A549 (cell line): ENCODE data around the gene PPBP. TPM values are rescaled to one million over a fixed set of nuclear protein-coding genes. Genes with fewer than 3 reads are reported as not detected.

Experiments used
- ATAC-seq, 2 experiments: fragments of 200-7000 bp in 1 of 2; fragments of >200 bp in 1 of 2; cut with Nextera tagmentation in 1 of 2; cut with Tn5 transposase in 1 of 2; 3 replicates each; pipeline versions ENCODE4 v1.8.0 to v1.9.1; 2018 to 2020; ENCODE audit warnings: mild to moderate bottlenecking in 1 of 2, moderate library complexity in 1 of 2
- CTCF ChIA-PET: fragments of 300-600 bp; sonication (Branson Sonifier 250); formaldehyde crosslinking; extraction: SDS; loops from one replicate; lab custom pipeline; 2021; ENCODE audit warnings: antibody characterized with exemption, inconsistent platforms; lab: Yijun Ruan, JAX
- POLR2A ChIA-PET: fragments of 350-600 bp; formaldehyde crosslinking; extraction: SDS; loops from one replicate; lab custom pipeline; 2021; ENCODE audit warnings: antibody characterized with exemption, inconsistent platforms; lab: Yijun Ruan, JAX
- DNase-seq, 2 experiments: peaks; one replicate each; pipeline versions ENCODE4 v3.0.0 to v3.0.0-alpha.2; 2011 to 2016; ENCODE audit warnings: low read depth in 1 of 2, low spot score in 1 of 2
- FAIRE-seq: peaks from 2 replicates; lab custom pipeline; 2011; peaks lifted over from hg19 to GRCh38; lab: Jason Lieb, UNC
- H3K27ac ChIP-seq, 2 experiments: fragments of >200 bp; sonication (Bioruptor Twin); formaldehyde crosslinking; 3 replicates each; pipeline ENCODE4 v1.5.1; 2016 to 2017
- H3K4me1 ChIP-seq: fragments of >200 bp; sonication (Bioruptor Twin); formaldehyde crosslinking; 3 replicates; pipeline ENCODE4 v1.6.1; 2016
- H3K4me2 ChIP-seq: fragments of >200 bp; sonication (Bioruptor Twin); formaldehyde crosslinking; 3 replicates; pipeline ENCODE4 v1.6.1; 2016
- H3K4me3 ChIP-seq: fragments of >200 bp; sonication (Bioruptor Twin); formaldehyde crosslinking; 3 replicates; pipeline ENCODE4 v1.5.1; 2016
- H3K9me3 ChIP-seq: fragments of >200 bp; sonication (Bioruptor Twin); formaldehyde crosslinking; 3 replicates; pipeline ENCODE4 v1.6.1; 2016
- CBX8 ChIP-seq: fragments of 200-600 bp; sonication (generic); IDR thresholded peaks from 2 replicates; pipeline ENCODE4 v1.6.1; 2016
- CEBPB ChIP-seq, 2 experiments: fragments of >200 bp in 1 of 2; sonication (Bioruptor Twin) in 1 of 2; formaldehyde crosslinking in 1 of 2; IDR thresholded peaks; 2 replicates each; pipeline ENCODE4 v1.6.1; 2012 to 2016
- E2F6 ChIP-seq: IDR thresholded peaks from 2 replicates; pipeline ENCODE4 v1.6.1; 2012; ENCODE audit warnings: low read depth, borderline replicate concordance
- EHMT2 ChIP-seq: fragments of 200-600 bp; sonication (generic); IDR thresholded peaks from 2 replicates; pipeline ENCODE4 v1.6.1; 2016; ENCODE audit warnings: antibody characterized with exemption, low read depth, mild to moderate bottlenecking, moderate library complexity
- ELK1 ChIP-seq: fragments of 150-350 bp; IDR thresholded peaks from 2 replicates; pipeline ENCODE4 v1.6.1; 2014; ENCODE audit warnings: low read depth, mild to moderate bottlenecking, low read length
- FOSL2 ChIP-seq, 2 experiments: fragments of 450-650 bp in 1 of 2; fragments of >200 bp in 1 of 2; sonication (Bioruptor Twin) in 1 of 2; formaldehyde crosslinking; IDR thresholded peaks; 2 replicates each; pipeline versions ENCODE4 v1.5.0 to v1.6.1; 2016 to 2020; ENCODE audit warnings: mild to moderate bottlenecking in 1 of 2, moderate library complexity in 1 of 2
- HES2 ChIP-seq: fragments of >200 bp; sonication (Bioruptor Twin); formaldehyde crosslinking; IDR thresholded peaks from 2 replicates; pipeline ENCODE4 v1.6.1; 2016
- HOXB13 ChIP-seq: fragments of 250-450 bp; sonication (Bioruptor Pico); IDR thresholded peaks from 2 replicates; pipeline ENCODE4 v1.5.0; 2020; ENCODE audit warnings: low read depth, mild to moderate bottlenecking, moderate library complexity
- KDM1A ChIP-seq: fragments of 200-600 bp; sonication (generic); IDR thresholded peaks from 2 replicates; pipeline ENCODE4 v1.6.1; 2016; ENCODE audit warnings: low read depth, mild to moderate bottlenecking
- KDM5A ChIP-seq: fragments of 200-600 bp; sonication (generic); IDR thresholded peaks from 2 replicates; pipeline ENCODE4 v1.6.1; 2016; ENCODE audit warnings: antibody characterized with exemption, mild to moderate bottlenecking
- MAFK ChIP-seq: fragments of 450-650 bp; IDR thresholded peaks from 2 replicates; pipeline ENCODE4 v1.6.1; 2014; ENCODE audit not compliant: partially characterized antibody
- MAZ ChIP-seq: fragments of 150-350 bp; IDR thresholded peaks from 2 replicates; pipeline ENCODE4 v1.6.1; 2014; ENCODE audit warnings: antibody characterized with exemption, low read depth, low read length, borderline replicate concordance
- MYC ChIP-seq: IDR thresholded peaks from 2 replicates; pipeline ENCODE4 v1.6.1; 2012; ENCODE audit warnings: mild to moderate bottlenecking, inconsistent platforms, low read length, improper control_type of control experiment, borderline replicate concordance
- NFE2L2 ChIP-seq: fragments of 150-350 bp; conservative IDR thresholded peaks from 2 replicates; pipeline ENCODE4 v1.6.1; 2014; ENCODE audit warnings: low read length
- NPAS2 ChIP-seq: fragments of 250-450 bp; sonication (Bioruptor Pico); IDR thresholded peaks from 2 replicates; pipeline ENCODE4 v1.8.0; 2022; ENCODE audit warnings: mild to moderate bottlenecking, moderate library complexity, borderline replicate concordance
- NR3C1 ChIP-seq: fragments of >200 bp; sonication (Bioruptor Twin); formaldehyde crosslinking; IDR thresholded peaks from 3 replicates; pipeline ENCODE4 v1.6.1; 2017
- POLR2AphosphoS2 ChIP-seq: conservative IDR thresholded peaks from 2 replicates; pipeline ENCODE4 v1.6.1; 2012; ENCODE audit warnings: low read length, improper control_type of control experiment, inconsistent platforms
- RARB ChIP-seq: fragments of 250-450 bp; sonication (Bioruptor Pico); IDR thresholded peaks from 2 replicates; pipeline ENCODE4 v1.8.0; 2021; ENCODE audit warnings: mild to moderate bottlenecking, moderate library complexity
- RFX5 ChIP-seq: fragments of 450-650 bp; IDR thresholded peaks from 2 replicates; pipeline ENCODE4 v1.7.1; 2014; ENCODE audit warnings: antibody characterized with exemption, mild to moderate bottlenecking, moderate library complexity
- TP53 ChIP-seq: fragments of 250-450 bp; sonication (Bioruptor Pico); IDR thresholded peaks from 2 replicates; pipeline ENCODE4 v1.5.0; 2021; ENCODE audit warnings: mild to moderate bottlenecking, moderate library complexity
- ZNF302 ChIP-seq: fragments of 250-450 bp; sonication (Bioruptor Pico); IDR thresholded peaks from 2 replicates; pipeline ENCODE4 v1.9.0; 2021; ENCODE audit warnings: inconsistent platforms, mild to moderate bottlenecking, moderate library complexity
- polyA plus RNA-seq, 4 experiments: library from polyadenylated mRNA; depleted of rRNA in 3 of 4; stranded (reverse); fragments of >200 nt; fragmentation: RNase III in 1 of 4; extraction: RNeasy Plus Mini Kit Qiagen cat#74134 plus additional on column Dnase treatment in 1 of 4; gene quantifications; 2 replicates in 3 of 4; 3 replicates in 1 of 4; pipeline ENCODE4 v1.2.3, GENCODE V29; 2011 to 2017
- TF ChIP-seq, protein P1 (sequence below): IDR thresholded peaks from 2 replicates; pipeline ENCODE4 v1.6.1; 2012
- TF ChIP-seq, protein P2 (sequence below): fragments of 250-450 bp; sonication (Bioruptor Pico); IDR thresholded peaks from 2 replicates; pipeline ENCODE4 v1.5.0; 2021; ENCODE audit warnings: mild to moderate bottlenecking, moderate library complexity, borderline replicate concordance

The PPBP gene
- polyA plus RNA-seq, 2 of the 4 experiments (the other 2 are of a cell fraction) = 0.16 to 0.35 TPM

DNA sequence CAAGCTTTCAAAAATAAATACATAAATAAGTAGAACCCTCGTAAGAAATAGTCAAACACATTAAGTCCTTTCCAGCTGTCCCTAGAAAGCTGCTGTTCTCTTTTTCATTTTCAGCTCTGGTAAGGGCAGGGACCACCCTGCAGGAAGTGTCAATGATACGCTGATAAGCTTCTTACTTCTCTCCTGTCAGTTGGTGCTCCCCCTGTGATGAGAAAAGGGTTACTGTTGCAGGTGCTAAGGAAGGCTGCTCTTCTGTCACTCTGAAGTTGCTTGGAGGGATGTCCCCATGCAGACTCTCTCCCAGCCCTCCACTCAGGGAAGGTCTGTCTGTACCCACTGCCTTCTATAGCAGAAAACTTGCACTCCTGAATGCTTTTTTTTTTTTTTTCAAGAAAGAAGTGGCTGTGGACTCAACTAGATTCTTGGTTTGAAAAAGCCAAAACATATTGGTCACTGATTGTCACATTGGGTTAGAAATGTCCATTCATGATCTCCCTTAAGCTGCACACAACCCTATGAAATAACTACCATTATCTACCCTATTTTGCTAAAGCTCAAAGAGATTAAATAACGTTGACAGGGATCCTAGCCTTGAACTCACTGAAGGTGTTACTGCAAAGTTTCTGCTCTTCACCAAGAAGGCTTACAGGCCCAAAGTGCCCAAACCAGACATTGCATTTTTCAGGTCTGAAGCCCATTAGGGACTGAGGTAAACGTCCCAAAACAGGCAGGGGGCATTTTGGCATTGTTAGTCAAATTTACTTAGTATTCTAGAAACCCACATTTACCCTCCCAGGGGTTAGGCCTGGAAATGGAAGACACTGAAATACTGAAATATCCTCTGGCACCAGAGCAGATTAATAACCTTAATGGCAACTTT lies 49.3 kb upstream of the PPBP start (continued):
- no peak for TF ChIP-seq KDM1A
- TF ChIP-seq RARB (CRISPR knock-in tag) = no peak
- TF ChIP-seq HOXB13 (CRISPR knock-in tag) = no peak

- ChIA-PET POLR2A (no interaction called here), CTCF (interaction anchor here (1.6 kb wide), 1 partner anchor 17 kb away, joined by 3 read pairs; no protein-coding TSS in a partner anchor)
- Histone ChIP-seq H3K4me3 (no peak overlapping the region), H3K27ac (peak overlapping the region; percentile 57 to 74; a peak in 5 of 6 replicates), H3K4me2 (peak overlapping the region; percentile 25; the same call in 2 of the 3 replicates), H3K4me1 (peaks cover 64% of the 10 kb centered on the region), H3K9me3 (no peaks in the 10 kb centered on the region)
- DNase-seq = no peak
- TF ChIP-seq CEBPB (IDR thresholded peaks at IDR 0.05) (peak in 1 of 2 experiments; percentile 40; a peak in 2 of 4 replicates), MAFK (peak; percentile 9), MAZ (no peak), KDM5A (no peak), FOSL2 (IDR thresholded peaks at IDR 0.05) (no peak), FOSL2 (CRISPR knock-in tag; IDR thresholded peaks at IDR 0.05) (peak; percentile 74), NFE2L2 (no peak), KDM1A (no peak)
- FAIRE-seq = no peak
- no peak for ATAC-seq
Observed at GRCh38 chr4:74033739-74034138, 45.7 kb upstream of the PPBP start.

GRCh38 chr4:74032064-74032463 lies 44.1 kb upstream of the PPBP start:
- peak overlapping the region; percentile 28; the same call in 2 of the 3 replicates for H3K4me2 ChIP-seq
- ChIA-PET POLR2A (no interaction called here), CTCF (no interaction called here)
- peaks cover 64% of the 10 kb centered on the region for H3K4me1 ChIP-seq
- TF ChIP-seq RARB (CRISPR knock-in tag) (no peak), NPAS2 (CRISPR knock-in tag) (no peak), NR3C1 (no peak), CBX8 (no peak), TP53 (CRISPR knock-in tag) (no peak), RFX5 (no peak), E2F6 (no peak), EHMT2 (no peak), NFE2L2 (no peak), ZNF302 (no peak), HES2 (no peak)
- FAIRE-seq (no peak), ATAC-seq (no peak), DNase-seq (no peak)
- H3K4me3 ChIP-seq = no peak overlapping the region
- H3K9me3 ChIP-seq = no peaks in the 10 kb centered on the region; the same call in 2 of the 3 replicates
- peak overlapping the region; percentile 37 to 73 for H3K27ac ChIP-seq

GRCh38 chr4:74031576-74031975 lies 43.6 kb upstream of the PPBP start:
- no peak for TF ChIP-seq POLR2AphosphoS2
- TF ChIP-seq, protein P1, sequence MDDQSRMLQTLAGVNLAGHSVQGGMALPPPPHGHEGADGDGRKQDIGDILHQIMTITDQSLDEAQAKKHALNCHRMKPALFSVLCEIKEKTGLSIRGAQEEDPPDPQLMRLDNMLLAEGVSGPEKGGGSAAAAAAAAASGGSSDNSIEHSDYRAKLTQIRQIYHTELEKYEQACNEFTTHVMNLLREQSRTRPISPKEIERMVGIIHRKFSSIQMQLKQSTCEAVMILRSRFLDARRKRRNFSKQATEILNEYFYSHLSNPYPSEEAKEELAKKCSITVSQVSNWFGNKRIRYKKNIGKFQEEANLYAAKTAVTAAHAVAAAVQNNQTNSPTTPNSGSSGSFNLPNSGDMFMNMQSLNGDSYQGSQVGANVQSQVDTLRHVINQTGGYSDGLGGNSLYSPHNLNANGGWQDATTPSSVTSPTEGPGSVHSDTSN = no peak
- TF ChIP-seq HOXB13 (CRISPR knock-in tag) = no peak
- TF ChIP-seq, protein P2, sequence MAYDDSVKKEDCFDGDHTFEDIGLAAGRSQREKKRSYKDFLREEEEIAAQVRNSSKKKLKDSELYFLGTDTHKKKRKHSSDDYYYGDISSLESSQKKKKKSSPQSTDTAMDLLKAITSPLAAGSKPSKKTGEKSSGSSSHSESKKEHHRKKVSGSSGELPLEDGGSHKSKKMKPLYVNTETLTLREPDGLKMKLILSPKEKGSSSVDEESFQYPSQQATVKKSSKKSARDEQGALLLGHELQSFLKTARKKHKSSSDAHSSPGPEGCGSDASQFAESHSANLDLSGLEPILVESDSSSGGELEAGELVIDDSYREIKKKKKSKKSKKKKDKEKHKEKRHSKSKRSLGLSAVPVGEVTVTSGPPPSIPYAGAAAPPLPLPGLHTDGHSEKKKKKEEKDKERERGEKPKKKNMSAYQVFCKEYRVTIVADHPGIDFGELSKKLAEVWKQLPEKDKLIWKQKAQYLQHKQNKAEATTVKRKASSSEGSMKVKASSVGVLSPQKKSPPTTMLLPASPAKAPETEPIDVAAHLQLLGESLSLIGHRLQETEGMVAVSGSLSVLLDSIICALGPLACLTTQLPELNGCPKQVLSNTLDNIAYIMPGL (CRISPR knock-in tag) = no peak
- no peak for TF ChIP-seq MYC
- TF ChIP-seq ELK1 = no peak
- TF ChIP-seq CEBPB (IDR thresholded peaks at IDR 0.05) = no peak
- no peak for TF ChIP-seq TP53 (CRISPR knock-in tag)
- ChIA-PET POLR2A (no interaction called here), CTCF (interaction anchor here (1.3 kb wide), 1 partner anchor 33 kb away, joined by 3 read pairs; the partner anchor contains the start of gene CXCL5)
- H3K4me3 ChIP-seq = no peak overlapping the region
- H3K4me1 ChIP-seq = peaks cover 64% of the 10 kb centered on the region
- no peak for ATAC-seq
- H3K27ac ChIP-seq = peak overlapping the region; percentile 37 to 73
- no peak for FAIRE-seq
- DNase-seq = no peak
- peak overlapping the region; percentile 28; the same call in 1 of the 3 replicates for H3K4me2 ChIP-seq
- no peaks in the 10 kb centered on the region; the same call in 2 of the 3 replicates for H3K9me3 ChIP-seq
